ENCODE measurements around the gene USP38. TPM values are rescaled to one million over a fixed set of nuclear protein-coding genes. Genes with fewer than 3 reads are reported as not detected.
"Not testable (repeated sequence)": the region's sequence is repeated elsewhere in the genome, so short reads cannot be mapped to it uniquely, and the experiment has no call there.

Gene USP38
- total and polyA plus RNA-seq, 4 experiments from 2014 or later = 22.1 to 26.4 (median 26.0) TPM

DNA sequence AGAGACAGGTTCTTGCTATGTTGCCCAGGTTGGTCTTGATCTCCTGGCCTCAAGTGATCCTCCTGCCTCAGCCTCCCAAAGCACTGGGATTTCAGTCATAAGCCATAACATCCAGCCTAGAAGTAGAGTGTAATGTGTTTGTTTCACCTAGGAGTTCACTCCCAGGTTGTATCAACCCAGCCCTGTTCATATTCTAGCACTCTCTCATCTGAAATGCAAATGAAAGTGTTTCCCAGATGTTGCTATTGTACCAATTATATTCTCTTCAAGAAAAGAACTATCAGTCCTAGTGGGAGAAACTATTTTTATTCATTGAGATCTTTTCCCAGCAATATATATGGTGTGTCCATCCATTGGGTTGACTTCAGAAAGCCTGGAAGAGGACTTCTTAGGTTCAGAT lies 72.6 kb downstream of the USP38 start:
- no peak for DNase-seq
- ChIA-PET CTCF (ENCODE audit: partially characterized antibody) (no interaction called here), POLR2A (ENCODE audit: partially characterized antibody) (no interaction called here)
- H3K36me3 ChIP-seq (ENCODE audit: insufficient read depth, low read length) = no peaks in the 10 kb centered on the region
- no peak overlapping the region for H3K27ac ChIP-seq (ENCODE audit: low read depth, low read length)
- intact Hi-C loops (cut with micrococcal nuclease) = loop anchor here (5.0 kb wide), 1 partner anchor 135 kb away; no protein-coding TSS in a partner anchor
- H3K4me1 Mint-ChIP-seq = no peaks in the 10 kb centered on the region
- no peaks in the 10 kb centered on the region for H3K27me3 ChIP-seq (ENCODE audit: insufficient read depth, low read length)
- H3K27ac Mint-ChIP-seq = no peak overlapping the region
- H3K27me3 Mint-ChIP-seq = peaks cover 5 to 8% of the 10 kb centered on the region in 2 donors
- H3K9me3 ChIP-seq (ENCODE audit: control insufficient read depth in 1 of 2, low read length in 2 of 2) = no peaks in the 10 kb centered on the region
- no peaks in the 10 kb centered on the region for H3K9me3 Mint-ChIP-seq
- H3K4me3 Mint-ChIP-seq = no peak overlapping the region
- H3K36me3 Mint-ChIP-seq = no peaks in the 10 kb centered on the region
- no peak overlapping the region for H3K4me3 ChIP-seq (ENCODE audit: low read length in 2 of 2)
- H3K4me1 ChIP-seq (ENCODE audit: insufficient read depth, low read length) = no peaks in the 10 kb centered on the region

DNA sequence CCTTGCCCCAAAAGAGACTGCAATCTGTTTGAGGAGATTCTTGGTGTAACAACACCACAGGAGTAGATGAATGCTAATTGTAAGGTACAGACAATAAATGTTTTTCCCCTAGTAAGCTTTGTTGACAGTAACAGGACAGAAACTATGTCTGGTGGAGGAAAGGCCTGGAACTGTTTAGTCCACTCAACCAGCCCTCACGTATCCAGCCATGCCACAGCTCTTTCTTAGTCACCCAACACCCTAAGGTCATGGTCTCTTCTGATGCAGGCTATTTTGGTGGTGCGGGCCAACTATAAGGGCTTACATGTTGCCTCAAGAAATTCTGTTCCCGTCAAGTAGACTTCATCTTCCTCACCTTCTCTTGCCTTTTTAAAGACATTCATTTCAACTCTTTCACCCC lies 76.0 kb downstream of the USP38 start:
- no peaks in the 10 kb centered on the region for H3K4me1 Mint-ChIP-seq
- no peak overlapping the region for H3K27ac Mint-ChIP-seq
- Histone ChIP-seq H3K4me1 (ENCODE audit: insufficient read depth, low read length) (no peaks in the 10 kb centered on the region), H3K4me3 (ENCODE audit: low read length in 2 of 2) (no peak overlapping the region), H3K9me3 (ENCODE audit: control insufficient read depth in 1 of 2, low read length in 2 of 2) (no peaks in the 10 kb centered on the region), H3K27ac (ENCODE audit: low read depth, low read length) (no peak overlapping the region), H3K36me3 (ENCODE audit: insufficient read depth, low read length) (no peaks in the 10 kb centered on the region), H3K27me3 (ENCODE audit: insufficient read depth, low read length) (no peaks in the 10 kb centered on the region)
- no peaks in the 10 kb centered on the region for H3K36me3 Mint-ChIP-seq
- no peak overlapping the region for H3K4me3 Mint-ChIP-seq
- no peak for DNase-seq
- ChIA-PET CTCF (ENCODE audit: partially characterized antibody) (no interaction called here), POLR2A (ENCODE audit: partially characterized antibody) (no interaction called here)
- H3K27me3 Mint-ChIP-seq = peaks cover 7 to 8% of the 10 kb centered on the region in 2 donors
- intact Hi-C loops (cut with micrococcal nuclease) = no loop called here
- peaks cover 0 to 6% (median 0%) of the 10 kb centered on the region in 8 donors for H3K9me3 Mint-ChIP-seq

DNA sequence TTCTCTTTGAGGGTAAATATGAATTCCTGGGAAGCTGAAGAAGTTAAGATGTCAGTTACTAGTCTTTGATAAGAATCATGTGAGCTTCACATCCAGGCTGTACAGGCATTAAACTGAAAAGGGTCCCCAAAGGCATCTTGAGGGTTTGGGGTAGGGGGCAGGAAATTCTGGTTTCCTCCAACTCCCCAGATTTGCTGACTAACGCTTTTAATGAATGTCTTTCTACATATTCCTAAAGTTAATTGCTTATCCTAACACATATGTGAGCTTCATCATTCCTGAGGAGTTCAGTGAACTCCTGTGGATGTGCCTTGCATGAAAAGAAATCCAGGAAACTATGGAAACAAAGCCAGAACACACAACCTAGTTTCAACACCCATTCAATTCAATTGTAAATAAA lies 78.1 kb downstream of the USP38 start:
- Mint-ChIP-seq H3K4me3 (no peak overlapping the region), H3K9me3 (peaks cover 0 to 17% (median 9%) of the 10 kb centered on the region in 8 donors), H3K36me3 (no peaks in the 10 kb centered on the region), H3K27ac (no peak overlapping the region), H3K4me1 (no peaks in the 10 kb centered on the region), H3K27me3 (peaks cover 7 to 8% of the 10 kb centered on the region in 2 donors)
- H3K9me3 ChIP-seq (ENCODE audit: control insufficient read depth in 1 of 2, low read length in 2 of 2) = no peaks in the 10 kb centered on the region
- intact Hi-C loops (cut with micrococcal nuclease) = no loop called here
- H3K4me1 ChIP-seq (ENCODE audit: insufficient read depth, low read length) = no peaks in the 10 kb centered on the region
- DNase-seq = no peak
- no peak overlapping the region for H3K27ac ChIP-seq (ENCODE audit: low read depth, low read length)
- H3K27me3 ChIP-seq (ENCODE audit: insufficient read depth, low read length) = no peaks in the 10 kb centered on the region
- CTCF ChIA-PET (ENCODE audit: partially characterized antibody) = no interaction called here
- POLR2A ChIA-PET (ENCODE audit: partially characterized antibody) = no interaction called here
- no peaks in the 10 kb centered on the region for H3K36me3 ChIP-seq (ENCODE audit: insufficient read depth, low read length)
- H3K4me3 ChIP-seq (ENCODE audit: low read length in 2 of 2) = no peak overlapping the region

DNA sequence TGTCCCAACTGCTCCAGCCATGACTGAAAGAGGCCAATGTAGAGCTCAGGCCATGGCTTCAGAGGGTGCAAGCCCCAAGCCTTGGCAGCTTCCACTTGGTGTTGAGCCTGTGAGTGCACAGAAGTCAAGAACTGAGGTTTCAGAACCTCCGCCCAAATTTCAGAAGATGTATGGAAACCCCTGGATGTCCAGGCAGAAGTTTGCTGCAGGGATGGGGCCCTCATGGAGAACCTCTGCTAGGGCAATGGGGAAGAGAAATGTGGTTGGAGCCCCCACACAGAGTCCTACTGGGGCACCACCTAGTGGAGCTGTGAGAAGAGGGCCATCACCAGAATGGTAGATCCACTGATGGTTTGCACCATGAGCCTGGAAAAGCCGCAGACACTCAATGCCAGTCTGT lies 83.0 kb downstream of the USP38 start:
- H3K27me3 ChIP-seq (ENCODE audit: insufficient read depth, low read length); H3K27me3 Mint-ChIP-seq; H3K36me3 ChIP-seq (ENCODE audit: insufficient read depth, low read length); H3K36me3 Mint-ChIP-seq; H3K4me1 ChIP-seq (ENCODE audit: insufficient read depth, low read length); intact Hi-C loops (cut with micrococcal nuclease); H3K4me1 Mint-ChIP-seq; DNase-seq; H3K27ac Mint-ChIP-seq; H3K4me3 ChIP-seq (ENCODE audit: low read length in 2 of 2); H3K4me3 Mint-ChIP-seq; POLR2A ChIA-PET (ENCODE audit: partially characterized antibody); H3K27ac ChIP-seq (ENCODE audit: low read depth, low read length); CTCF ChIA-PET (ENCODE audit: partially characterized antibody); H3K9me3 ChIP-seq (ENCODE audit: control insufficient read depth in 1 of 2, low read length in 2 of 2): not testable (repeated sequence)
- peaks cover 0 to 33% (median 21%) of the 10 kb centered on the region in 8 donors for H3K9me3 Mint-ChIP-seq

DNA sequence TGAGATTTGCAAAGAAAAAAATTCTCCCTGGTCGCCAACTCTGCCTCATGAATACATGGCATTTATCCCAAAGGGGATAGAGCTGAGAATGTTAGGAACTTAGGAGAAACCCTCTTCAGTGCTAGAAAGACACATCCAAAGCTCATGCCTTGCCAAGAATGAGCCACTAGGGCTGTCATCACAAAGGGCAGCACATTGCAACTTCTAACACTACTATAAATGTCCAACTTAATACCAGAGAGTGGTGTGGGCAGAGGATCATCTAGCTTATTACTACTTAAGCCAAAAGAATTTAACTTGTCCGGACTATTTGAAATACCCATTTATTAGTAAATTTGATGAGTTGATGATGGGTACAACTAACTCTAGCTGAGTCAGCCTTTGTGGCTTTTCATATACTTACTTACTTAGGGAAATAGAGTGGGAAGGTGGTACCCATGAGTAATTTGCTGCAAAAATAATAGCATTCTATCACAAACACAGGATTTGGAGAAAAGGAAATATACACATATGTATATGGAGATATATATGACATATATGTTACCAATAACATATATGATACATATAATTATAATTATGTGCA lies 85.6 kb downstream of the USP38 start:
- Mint-ChIP-seq H3K27me3 (peaks cover 0 to 4% of the 10 kb centered on the region in 2 donors), H3K4me3 (no peak overlapping the region), H3K27ac (no peak overlapping the region), H3K36me3 (no peaks in the 10 kb centered on the region), H3K4me1 (no peaks in the 10 kb centered on the region), H3K9me3 (peaks cover 0 to 29% (median 21%) of the 10 kb centered on the region in 8 donors)
- ChIA-PET CTCF (ENCODE audit: partially characterized antibody) (no interaction called here), POLR2A (ENCODE audit: partially characterized antibody) (no interaction called here)
- DNase-seq = no peak
- Histone ChIP-seq H3K27ac (ENCODE audit: low read depth, low read length) (no peak overlapping the region), H3K27me3 (ENCODE audit: insufficient read depth, low read length) (no peaks in the 10 kb centered on the region), H3K36me3 (ENCODE audit: insufficient read depth, low read length) (no peaks in the 10 kb centered on the region), H3K9me3 (ENCODE audit: control insufficient read depth in 1 of 2, low read length in 2 of 2) (peaks cover 0 to 3% of the 10 kb centered on the region in 2 donors), H3K4me3 (ENCODE audit: low read length in 2 of 2) (no peak overlapping the region), H3K4me1 (ENCODE audit: insufficient read depth, low read length) (no peaks in the 10 kb centered on the region)
- intact Hi-C loops (cut with micrococcal nuclease) = no loop called here

Other genes starting within 250 kb of the USP38 start
- gene GAB1, start 152.0 kb downstream of the USP38 start, total RNA-seq = under 1 TPM; 0.26 to 0.78 TPM
- gene GAB1, start 152.0 kb downstream of the USP38 start, polyA plus RNA-seq = not detected

Data from CD4-positive, alpha-beta memory T cell (primary cell).